ENCODE results near the gene PLCD4.

Gene PLCD4

DNA sequence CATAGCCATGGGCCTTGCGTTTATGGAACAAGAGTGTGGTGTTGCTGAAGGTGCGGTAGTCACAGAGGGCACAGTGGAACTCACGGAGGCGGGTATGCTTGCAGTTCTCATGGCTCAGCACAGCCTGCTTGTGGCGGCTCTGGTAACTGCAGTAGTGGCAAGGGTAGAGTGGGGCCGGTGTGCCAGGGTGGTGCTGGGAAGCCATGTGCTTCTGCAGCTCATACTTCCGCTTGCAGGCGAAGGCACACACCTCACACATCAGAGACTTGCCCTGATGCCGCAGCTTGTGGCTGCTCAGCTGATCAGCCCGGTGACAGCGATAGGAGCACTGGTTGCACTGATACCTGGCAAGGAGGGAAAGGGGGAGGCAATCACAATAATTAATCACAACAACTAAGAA, 37.0 kb downstream of the PLCD4 start:
- Histone ChIP-seq H3K9me3 (ENCODE audit: low read length) (no peaks in the 10 kb centered on the region), H3K4me1 (ENCODE audit: insufficient read depth, low read length, severe bottlenecking) (no peaks in the 10 kb centered on the region), H3K4me2 (ENCODE audit: low read length) (no peak overlapping the region), H4K20me1 (ENCODE audit: insufficient read depth, low read length) (no peaks in the 10 kb centered on the region), H3K79me2 (ENCODE audit: insufficient read depth, low read length) (no peaks in the 10 kb centered on the region), H2AFZ (ENCODE audit: low read length) (no peak overlapping the region), H3K9ac (ENCODE audit: low read length) (no peak overlapping the region), H3K27me3 (ENCODE audit: insufficient read depth, low read length) (no peaks in the 10 kb centered on the region), H3K9me2 (ENCODE audit: low read depth, low read length) (no peaks in the 10 kb centered on the region), H3F3A (ENCODE audit: insufficient read depth, low read length) (no peaks in the 10 kb centered on the region), H3K4me3 (ENCODE audit: low read depth, low read length, poor library complexity, severe bottlenecking) (no peak overlapping the region), H3K27ac (ENCODE audit: low read depth, low read length, poor library complexity, severe bottlenecking) (no peak overlapping the region), H3K36me3 (ENCODE audit: insufficient read depth, low read length) (peaks cover 96% of the 10 kb centered on the region)
- no peak for TF ChIP-seq EZH2 (IDR thresholded peaks at IDR 0.05; ENCODE audit: borderline replicate concordance, low read length)
- TF ChIP-seq, protein P1, sequence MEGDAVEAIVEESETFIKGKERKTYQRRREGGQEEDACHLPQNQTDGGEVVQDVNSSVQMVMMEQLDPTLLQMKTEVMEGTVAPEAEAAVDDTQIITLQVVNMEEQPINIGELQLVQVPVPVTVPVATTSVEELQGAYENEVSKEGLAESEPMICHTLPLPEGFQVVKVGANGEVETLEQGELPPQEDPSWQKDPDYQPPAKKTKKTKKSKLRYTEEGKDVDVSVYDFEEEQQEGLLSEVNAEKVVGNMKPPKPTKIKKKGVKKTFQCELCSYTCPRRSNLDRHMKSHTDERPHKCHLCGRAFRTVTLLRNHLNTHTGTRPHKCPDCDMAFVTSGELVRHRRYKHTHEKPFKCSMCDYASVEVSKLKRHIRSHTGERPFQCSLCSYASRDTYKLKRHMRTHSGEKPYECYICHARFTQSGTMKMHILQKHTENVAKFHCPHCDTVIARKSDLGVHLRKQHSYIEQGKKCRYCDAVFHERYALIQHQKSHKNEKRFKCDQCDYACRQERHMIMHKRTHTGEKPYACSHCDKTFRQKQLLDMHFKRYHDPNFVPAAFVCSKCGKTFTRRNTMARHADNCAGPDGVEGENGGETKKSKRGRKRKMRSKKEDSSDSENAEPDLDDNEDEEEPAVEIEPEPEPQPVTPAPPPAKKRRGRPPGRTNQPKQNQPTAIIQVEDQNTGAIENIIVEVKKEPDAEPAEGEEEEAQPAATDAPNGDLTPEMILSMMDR (IDR thresholded peaks at IDR 0.05; ENCODE audit: low read length), result no peak

GRCh38 chr2:218645126-218645525, 37.4 kb downstream of the PLCD4 start:
- Histone ChIP-seq H3K27me3 (ENCODE audit: insufficient read depth, low read length) (no peaks in the 10 kb centered on the region), H3K9me2 (ENCODE audit: low read depth, low read length) (no peaks in the 10 kb centered on the region), H3F3A (ENCODE audit: insufficient read depth, low read length) (no peaks in the 10 kb centered on the region), H3K4me1 (ENCODE audit: insufficient read depth, low read length, severe bottlenecking) (no peaks in the 10 kb centered on the region), H3K79me2 (ENCODE audit: insufficient read depth, low read length) (no peaks in the 10 kb centered on the region), H3K36me3 (ENCODE audit: insufficient read depth, low read length) (peaks cover 97% of the 10 kb centered on the region), H3K9me3 (ENCODE audit: low read length) (no peaks in the 10 kb centered on the region), H4K20me1 (ENCODE audit: insufficient read depth, low read length) (no peaks in the 10 kb centered on the region), H3K4me3 (ENCODE audit: low read depth, low read length, poor library complexity, severe bottlenecking) (no peak overlapping the region), H2AFZ (ENCODE audit: low read length) (no peak overlapping the region), H3K27ac (ENCODE audit: low read depth, low read length, poor library complexity, severe bottlenecking) (no peak overlapping the region), H3K9ac (ENCODE audit: low read length) (no peak overlapping the region), H3K4me2 (ENCODE audit: low read length) (no peak overlapping the region)
- TF ChIP-seq, protein P1 (IDR thresholded peaks at IDR 0.05; ENCODE audit: low read length), result no peak
- TF ChIP-seq EZH2 (IDR thresholded peaks at IDR 0.05; ENCODE audit: borderline replicate concordance, low read length), result no peak

GRCh38 chr2:218648088-218648786, 40.5 kb downstream of the PLCD4 start:
- Histone ChIP-seq H3K9me2 (ENCODE audit: low read depth, low read length) (no peaks in the 10 kb centered on the region), H4K20me1 (ENCODE audit: insufficient read depth, low read length) (no peaks in the 10 kb centered on the region), H3K4me2 (ENCODE audit: low read length) (no peak overlapping the region), H3K4me1 (ENCODE audit: insufficient read depth, low read length, severe bottlenecking) (no peaks in the 10 kb centered on the region), H3F3A (ENCODE audit: insufficient read depth, low read length) (no peaks in the 10 kb centered on the region), H3K27ac (ENCODE audit: low read depth, low read length, poor library complexity, severe bottlenecking) (no peak overlapping the region), H3K79me2 (ENCODE audit: insufficient read depth, low read length) (no peaks in the 10 kb centered on the region), H3K27me3 (ENCODE audit: insufficient read depth, low read length) (no peaks in the 10 kb centered on the region), H3K9ac (ENCODE audit: low read length) (no peak overlapping the region), H3K36me3 (ENCODE audit: insufficient read depth, low read length) (peaks cover 100% of the 10 kb centered on the region), H3K9me3 (ENCODE audit: low read length) (no peaks in the 10 kb centered on the region), H2AFZ (ENCODE audit: low read length) (no peak overlapping the region), H3K4me3 (ENCODE audit: low read depth, low read length, poor library complexity, severe bottlenecking) (no peak overlapping the region)
- TF ChIP-seq, protein P1 (IDR thresholded peaks at IDR 0.05; ENCODE audit: low read length), result peak; percentile 93
- no peak for TF ChIP-seq EZH2 (IDR thresholded peaks at IDR 0.05; ENCODE audit: borderline replicate concordance, low read length)
